Neural progenitor cell (in vitro differentiated cells): ENCODE measurements around the gene SLC30A2. TPM values are rescaled to one million over a fixed set of nuclear protein-coding genes. Genes with fewer than 3 reads are reported as not detected.

ENCODE experiments used
- DNase-seq: peaks from one replicate; pipeline ENCODE4 v3.0.0-alpha.2; 2016; ENCODE audit warnings: low spot score
- H2AFZ ChIP-seq: fragments of 200-600 bp; sonication (generic); replicated peaks from 2 replicates; pipeline ENCODE4 v1.6.1; 2016; ENCODE audit warnings: antibody characterized with exemption
- H3F3A ChIP-seq: fragments of 200-600 bp; sonication (generic); 2 replicates; pipeline ENCODE4 v1.6.1; 2016; ENCODE audit warnings: antibody characterized with exemption, low read depth
- H3K27ac ChIP-seq: fragments of 200-600 bp; sonication (generic); 2 replicates; pipeline ENCODE4 v1.5.1; 2016; ENCODE audit warnings: mild to moderate bottlenecking
- H3K27me3 ChIP-seq: fragments of 200-600 bp; sonication (generic); 2 replicates; pipeline ENCODE4 v1.6.1; 2016; ENCODE audit warnings: mild to moderate bottlenecking, moderate library complexity
- H3K36me3 ChIP-seq: fragments of 200-600 bp; sonication (generic); 2 replicates; pipeline ENCODE4 v1.5.1; 2016
- H3K4me1 ChIP-seq: fragments of 200-600 bp; sonication (generic); 2 replicates; pipeline ENCODE4 v1.6.1; 2016; ENCODE audit warnings: mixed run types
- H3K4me2 ChIP-seq: fragments of 200-600 bp; sonication (generic); 2 replicates; pipeline ENCODE4 v1.6.1; 2016
- H3K4me3 ChIP-seq: fragments of 200-600 bp; sonication (generic); 2 replicates; pipeline ENCODE4 v1.5.1; 2016
- H3K79me2 ChIP-seq: fragments of 200-600 bp; sonication (generic); 2 replicates; pipeline ENCODE4 v1.6.1; 2016; ENCODE audit warnings: low read depth
- H3K9ac ChIP-seq: fragments of 200-600 bp; sonication (generic); 2 replicates; pipeline ENCODE4 v1.6.1; 2016
- H3K9me3 ChIP-seq: fragments of 200-600 bp; sonication (generic); 2 replicates; pipeline ENCODE4 v1.5.1; 2016; ENCODE audit warnings: low read depth
- H4K20me1 ChIP-seq: fragments of 200-600 bp; sonication (generic); 2 replicates; pipeline ENCODE4 v1.6.1; 2016; ENCODE audit warnings: low read depth
- H3K27ac Mint-ChIP-seq: 3 replicates; pipeline ENCODE4 v1.8.0; 2021; ENCODE audit warnings: mixed read lengths
- H3K27me3 Mint-ChIP-seq: 2 replicates; pipeline ENCODE4 v1.8.0; 2022; ENCODE audit warnings: low read depth, mild to moderate bottlenecking, inconsistent platforms, moderate library complexity, mixed read lengths; ENCODE audit not compliant: insufficient read depth
- H3K36me3 Mint-ChIP-seq: 3 replicates; pipeline ENCODE4 v1.8.0; 2021; ENCODE audit warnings: mixed read lengths
- H3K4me1 Mint-ChIP-seq: 3 replicates; pipeline ENCODE4 v1.8.0; 2021; ENCODE audit warnings: mixed read lengths
- H3K4me3 Mint-ChIP-seq: 3 replicates; pipeline ENCODE4 v1.8.0; 2021; ENCODE audit warnings: mild to moderate bottlenecking, moderate library complexity, mixed read lengths
- H3K9me3 Mint-ChIP-seq: 3 replicates; pipeline ENCODE4 v1.8.0; 2020; ENCODE audit warnings: mixed read lengths
- EZH2 ChIP-seq: fragments of 200-600 bp; sonication (generic); IDR thresholded peaks from 2 replicates; pipeline ENCODE4 v1.6.1; 2017; ENCODE audit warnings: antibody characterized with exemption, mild to moderate bottlenecking, moderate library complexity
- EZH2phosphoT487 ChIP-seq: fragments of 200-600 bp; sonication (generic); IDR thresholded peaks from 2 replicates; pipeline ENCODE4 v1.6.1; 2017; ENCODE audit warnings: antibody characterized with exemption
- total RNA-seq: library from RNA; depleted of rRNA; stranded (reverse); fragments of >200 nt; gene quantifications from 2 replicates; pipeline ENCODE4 v1.2.3, GENCODE V29; 2015; ENCODE audit warnings: low replicate concordance
- TF ChIP-seq, protein P1 (sequence below): fragments of 200-600 bp; sonication (generic); IDR thresholded peaks from 2 replicates; pipeline ENCODE4 v1.5.1; 2017; ENCODE audit warnings: antibody characterized with exemption, mild to moderate bottlenecking

The SLC30A2 gene
- total RNA-seq, 1 donor from 2014 or later, result not detected

DNA sequence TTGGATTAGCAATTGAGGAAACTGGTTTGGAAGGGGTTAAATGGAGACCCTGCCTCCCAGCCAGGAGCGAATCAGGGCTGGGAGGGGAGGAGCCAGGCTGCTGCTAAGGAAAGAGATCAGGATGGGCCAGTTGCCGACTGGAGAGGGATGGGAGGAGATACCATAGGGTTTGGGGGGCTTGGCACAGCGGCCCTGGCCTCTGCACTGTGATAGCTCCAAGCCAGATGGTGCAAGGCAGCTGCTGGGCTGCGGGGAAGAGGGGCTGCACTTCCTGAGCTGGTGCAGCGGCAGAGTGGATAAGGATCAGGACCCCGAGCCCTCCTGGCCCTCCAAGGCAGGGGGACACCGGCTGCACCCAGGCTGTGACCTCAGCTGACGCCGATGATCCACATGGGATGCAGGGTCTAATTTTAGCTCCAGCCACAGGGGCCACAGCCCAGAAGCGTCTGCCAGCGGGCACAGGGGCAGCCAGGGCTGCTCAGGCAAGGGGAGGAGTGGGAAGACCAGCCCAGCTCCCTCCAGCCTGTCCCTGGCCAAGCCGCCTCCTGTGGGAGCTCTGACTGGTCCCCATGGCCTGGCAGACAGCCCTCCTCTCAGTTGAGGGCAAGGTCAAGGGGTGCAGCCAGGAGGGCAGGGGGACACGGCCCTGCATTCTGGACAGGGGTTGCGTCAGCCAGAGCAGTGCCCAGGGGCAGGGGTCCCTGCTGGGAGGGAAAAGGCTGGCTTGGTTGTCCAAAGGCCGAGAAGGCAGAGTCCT lies 24.1 kb downstream of the SLC30A2 start, which contains the start of gene EXTL1:
TSS of gene EXTL1 (plus strand) at position 129 of the 757 bp plus-strand sequence. CDS start 872 bp downstream, outside the sequence.
- Histone ChIP-seq H3K4me1 (peaks cover 10% of the 10 kb centered on the region), H3K79me2 (no peaks in the 10 kb centered on the region), H3K27ac (no peak within 1 kb of the TSS), H3K27me3 (no peaks in the 10 kb centered on the region), H4K20me1 (no peaks in the 10 kb centered on the region), H3K4me2 (peak within 1 kb of the TSS; percentile 70), H3K9me3 (no peaks in the 10 kb centered on the region), H3K4me3 (peak within 1 kb of the TSS; percentile 44), H3K9ac (no peak within 1 kb of the TSS), H3F3A (no peaks in the 10 kb centered on the region), H2AFZ (peak within 1 kb of the TSS; percentile 59), H3K36me3 (no peaks in the 10 kb centered on the region)
- Mint-ChIP-seq H3K27ac (peak within 1 kb of the TSS; percentile 87), H3K9me3 (no peaks in the 10 kb centered on the region), H3K4me3 (peak within 1 kb of the TSS; percentile 81), H3K27me3 (peaks cover 5% of the 10 kb centered on the region), H3K4me1 (peaks cover 62% of the 10 kb centered on the region), H3K36me3 (no peaks in the 10 kb centered on the region)
- peak; percentile 91 for DNase-seq
- no peak for TF ChIP-seq EZH2
- TF ChIP-seq, protein P1, sequence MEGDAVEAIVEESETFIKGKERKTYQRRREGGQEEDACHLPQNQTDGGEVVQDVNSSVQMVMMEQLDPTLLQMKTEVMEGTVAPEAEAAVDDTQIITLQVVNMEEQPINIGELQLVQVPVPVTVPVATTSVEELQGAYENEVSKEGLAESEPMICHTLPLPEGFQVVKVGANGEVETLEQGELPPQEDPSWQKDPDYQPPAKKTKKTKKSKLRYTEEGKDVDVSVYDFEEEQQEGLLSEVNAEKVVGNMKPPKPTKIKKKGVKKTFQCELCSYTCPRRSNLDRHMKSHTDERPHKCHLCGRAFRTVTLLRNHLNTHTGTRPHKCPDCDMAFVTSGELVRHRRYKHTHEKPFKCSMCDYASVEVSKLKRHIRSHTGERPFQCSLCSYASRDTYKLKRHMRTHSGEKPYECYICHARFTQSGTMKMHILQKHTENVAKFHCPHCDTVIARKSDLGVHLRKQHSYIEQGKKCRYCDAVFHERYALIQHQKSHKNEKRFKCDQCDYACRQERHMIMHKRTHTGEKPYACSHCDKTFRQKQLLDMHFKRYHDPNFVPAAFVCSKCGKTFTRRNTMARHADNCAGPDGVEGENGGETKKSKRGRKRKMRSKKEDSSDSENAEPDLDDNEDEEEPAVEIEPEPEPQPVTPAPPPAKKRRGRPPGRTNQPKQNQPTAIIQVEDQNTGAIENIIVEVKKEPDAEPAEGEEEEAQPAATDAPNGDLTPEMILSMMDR, result no peak
- no peak for TF ChIP-seq EZH2phosphoT487

DNA sequence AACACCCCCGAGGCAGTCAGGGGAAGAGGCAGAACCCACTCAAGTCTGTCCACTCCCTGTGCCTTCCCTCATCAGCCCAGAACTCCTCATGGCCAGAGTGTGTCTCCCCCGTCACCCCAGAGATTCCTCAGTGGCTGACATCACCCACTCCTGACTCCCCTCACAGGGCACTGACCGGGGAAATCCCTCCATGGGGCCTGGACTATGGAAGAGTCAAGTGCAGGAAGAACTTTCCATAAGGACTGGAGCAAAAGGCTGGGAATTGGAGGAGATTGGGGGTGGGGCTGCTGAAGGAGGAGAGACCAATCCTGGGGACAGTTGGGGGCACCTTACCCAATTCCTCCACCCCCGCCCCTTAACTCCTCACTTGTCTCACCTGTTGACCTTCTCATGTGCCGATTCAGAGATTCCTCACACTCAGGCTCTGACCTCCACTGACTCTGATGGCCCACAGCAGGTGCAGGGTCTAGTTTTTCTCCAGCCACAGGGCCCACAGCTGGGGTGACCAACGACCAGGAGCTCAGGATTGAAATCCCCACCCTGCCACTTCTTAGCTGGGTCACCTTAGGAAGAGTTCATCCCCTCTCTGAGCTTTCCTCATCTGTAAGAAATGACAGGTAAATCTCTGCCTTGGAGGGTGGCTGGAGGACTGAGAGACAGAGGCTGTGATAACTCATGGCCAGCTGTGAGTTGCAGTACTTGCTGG lies 24.8 kb downstream of the SLC30A2 start:
- Histone ChIP-seq H3K79me2 (no peaks in the 10 kb centered on the region), H3K27ac (no peak overlapping the region), H3K9ac (no peak overlapping the region), H3K4me1 (peaks cover 16% of the 10 kb centered on the region), H3K4me3 (no peak overlapping the region), H3K36me3 (no peaks in the 10 kb centered on the region), H3K27me3 (no peaks in the 10 kb centered on the region), H4K20me1 (no peaks in the 10 kb centered on the region), H3K9me3 (no peaks in the 10 kb centered on the region), H3F3A (no peaks in the 10 kb centered on the region), H2AFZ (peak overlapping the region; percentile 59), H3K4me2 (peak overlapping the region; percentile 70)
- Mint-ChIP-seq H3K36me3 (no peaks in the 10 kb centered on the region), H3K9me3 (no peaks in the 10 kb centered on the region), H3K27ac (peak overlapping the region; percentile 87), H3K4me3 (peak overlapping the region; percentile 81), H3K27me3 (peaks cover 5% of the 10 kb centered on the region), H3K4me1 (peaks cover 69% of the 10 kb centered on the region)
- no peak for TF ChIP-seq EZH2
- TF ChIP-seq EZH2phosphoT487, result no peak
- TF ChIP-seq, protein P1, result no peak
- no peak for DNase-seq

DNA sequence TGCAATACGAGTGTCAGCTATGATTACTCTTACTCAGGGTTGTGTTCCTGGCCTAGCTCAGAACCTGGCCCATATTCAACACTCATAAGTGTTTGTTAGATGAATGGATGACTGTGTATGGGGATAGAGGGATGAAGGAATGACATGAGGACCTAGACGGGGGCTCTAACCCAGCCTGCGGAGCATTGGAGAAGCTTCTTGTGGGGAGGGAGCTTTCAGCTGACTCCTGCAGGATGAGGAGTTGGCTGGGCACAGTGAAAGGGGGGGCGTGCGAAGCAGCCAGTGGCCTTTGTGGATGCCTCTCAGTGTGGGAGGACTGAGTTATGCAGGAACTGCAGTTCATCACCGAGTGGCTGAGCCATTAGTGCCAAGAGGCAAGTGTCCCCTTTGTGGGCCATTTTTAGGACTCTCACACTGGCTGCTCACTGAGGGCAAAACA lies 25.6 kb downstream of the SLC30A2 start:
- Histone ChIP-seq H3K4me3 (no peak overlapping the region), H3K27me3 (no peaks in the 10 kb centered on the region), H3K27ac (no peak overlapping the region), H4K20me1 (no peaks in the 10 kb centered on the region), H3K79me2 (no peaks in the 10 kb centered on the region), H3F3A (no peaks in the 10 kb centered on the region), H3K36me3 (no peaks in the 10 kb centered on the region), H3K9me3 (no peaks in the 10 kb centered on the region), H3K4me2 (no peak overlapping the region), H3K9ac (no peak overlapping the region), H2AFZ (no peak overlapping the region), H3K4me1 (peaks cover 16% of the 10 kb centered on the region)
- TF ChIP-seq EZH2phosphoT487, result no peak
- TF ChIP-seq, protein P1, result no peak
- no peak for TF ChIP-seq EZH2
- H3K9me3 Mint-ChIP-seq, result no peaks in the 10 kb centered on the region
- H3K4me1 Mint-ChIP-seq, result peaks cover 70% of the 10 kb centered on the region
- H3K27ac Mint-ChIP-seq, result peak overlapping the region; percentile 6
- H3K27me3 Mint-ChIP-seq, result peaks cover 5% of the 10 kb centered on the region
- DNase-seq, result no peak
- H3K4me3 Mint-ChIP-seq, result peak overlapping the region; percentile 7
- H3K36me3 Mint-ChIP-seq, result no peaks in the 10 kb centered on the region
